CD4-positive, alpha-beta T cell treated with Interleukin-4 for 1 hour (primary cell): Measurements from ENCODE around the gene ZNF316.

Source experiments
- DNase-seq, 2 donors: peaks; one replicate each; pipeline ENCODE4 v3.0.0-alpha.2; 2020 to 2022

ZNF316 gene

GRCh38 chr7:6636741-6637543 lies at the start of gene ZNF316:
Gene ZNF316 (plus strand): TSS chr7:6637318. CDS start chr7:6642410, 5,092 bp downstream.
- peak; percentile 50 to 62 for DNase-seq

- no peak for DNase-seq
These were observed 48.6 kb upstream of the ZNF316 start for GRCh38 chr7:6588566-6588965.

GRCh38 chr7:6589151-6589828 lies 47.8 kb upstream of the ZNF316 start:
- no peak for DNase-seq

- peak; percentile 78 to 85 for DNase-seq
These were observed 47.1 kb upstream of the ZNF316 start, which contains the start of gene INTS15 for GRCh38 chr7:6589829-6590644. Gene INTS15 (plus strand): TSS chr7:6590021. CDS start chr7:6590284, 263 bp downstream.

DNA sequence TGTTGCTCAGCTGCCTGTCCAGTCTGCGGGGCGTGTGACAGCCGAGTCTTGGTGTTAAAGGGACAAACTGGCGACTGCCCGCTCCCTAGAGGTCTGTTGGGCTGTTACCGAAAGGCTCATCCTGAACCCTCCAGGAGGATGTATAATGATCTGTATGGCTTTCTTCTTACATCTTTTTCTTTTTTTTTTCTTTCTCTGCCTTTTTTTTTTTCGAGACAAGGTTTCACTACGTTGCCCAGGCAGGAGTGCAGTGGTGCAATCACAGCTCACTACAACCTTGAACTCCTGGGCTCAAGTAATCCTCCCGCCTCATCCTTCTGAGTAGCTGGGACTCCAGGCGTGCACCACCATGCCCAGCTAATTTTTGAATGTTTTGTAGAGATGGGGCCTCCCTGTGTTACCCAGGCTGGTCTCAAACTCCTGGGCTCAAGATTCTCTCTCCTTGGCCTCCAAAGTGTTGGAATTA lies 46.4 kb upstream of the ZNF316 start:
- no peak for DNase-seq

DNA sequence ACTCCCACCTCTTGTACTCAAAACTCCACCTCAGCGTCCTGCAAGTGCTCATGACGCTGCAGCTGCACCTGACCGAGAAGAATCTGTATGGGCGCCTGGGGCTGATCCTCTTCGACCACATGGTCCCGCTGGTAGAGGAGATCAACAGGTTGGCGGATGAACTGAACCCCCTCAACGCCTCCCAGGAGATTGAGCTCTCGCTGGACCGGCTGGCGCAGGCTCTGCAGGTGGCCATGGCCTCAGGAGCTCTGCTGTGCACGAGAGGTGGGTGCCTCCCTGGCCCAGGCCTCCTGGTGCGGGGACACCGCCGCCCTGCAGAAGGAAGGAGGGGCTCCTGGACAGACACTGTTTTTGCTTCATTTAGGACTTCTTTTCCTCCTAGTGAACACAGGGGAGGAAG lies 37.0 kb upstream of the ZNF316 start:
- no peak for DNase-seq

GRCh38 chr7:6604458-6604857 lies 32.7 kb upstream of the ZNF316 start:
- DNase-seq: no peak

DNA sequence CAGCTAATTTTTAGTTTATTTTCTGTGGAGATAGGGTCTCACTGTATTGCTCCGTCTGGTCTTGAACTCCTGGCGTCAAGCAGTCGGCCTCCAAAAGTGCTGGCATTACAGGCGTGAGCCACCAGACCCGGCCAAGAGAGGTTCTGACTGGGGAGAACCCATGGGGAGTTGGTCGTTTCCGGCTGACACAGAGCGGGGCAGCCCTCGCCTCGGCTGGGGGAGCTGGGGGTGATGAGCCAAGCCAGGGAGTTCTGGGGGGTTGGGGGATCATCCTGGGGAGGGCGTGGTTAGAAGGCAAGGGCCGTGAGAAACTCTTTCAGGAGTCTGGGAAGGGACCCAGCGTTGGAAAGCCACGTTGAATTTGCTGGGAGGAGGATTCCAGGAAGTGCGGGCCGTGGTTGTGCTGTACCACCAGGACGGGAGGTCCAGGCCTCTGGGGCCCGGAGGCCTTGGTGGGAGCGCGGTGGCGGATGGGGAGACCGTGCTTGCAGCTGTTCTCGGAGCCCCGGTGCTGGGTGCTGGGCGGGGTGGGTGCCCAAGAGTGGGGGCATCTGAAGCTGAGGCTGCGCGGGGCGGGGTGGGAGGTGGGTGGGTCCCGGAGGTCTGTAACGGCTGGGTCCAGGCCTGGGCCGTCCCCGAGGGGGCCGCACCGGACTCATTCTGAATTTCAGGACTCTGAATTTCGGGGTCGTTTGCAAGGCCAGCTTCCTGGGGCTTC lies 30.1 kb upstream of the ZNF316 start:
- DNase-seq: no peak

DNA sequence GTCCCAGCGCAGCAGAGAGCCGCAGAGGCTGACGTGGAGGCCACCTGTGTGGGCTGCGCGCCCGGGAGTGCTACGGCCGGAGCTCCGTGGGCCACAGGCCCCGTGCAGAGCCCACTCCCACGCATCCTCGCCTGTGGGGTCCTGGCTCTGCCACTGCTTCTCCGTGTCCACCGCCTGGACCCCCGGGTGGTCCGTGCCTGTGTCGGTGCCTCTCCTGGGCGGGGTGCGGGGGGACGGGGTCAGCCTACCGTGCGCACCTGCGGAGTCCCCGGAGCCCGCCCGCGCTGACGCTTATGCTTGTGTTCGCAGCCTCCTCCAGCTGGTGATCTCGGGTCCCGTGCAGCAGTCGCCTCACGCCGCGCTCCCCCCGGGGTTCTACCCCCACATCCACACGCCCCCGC lies 29.5 kb upstream of the ZNF316 start:
- no peak for DNase-seq

- no peak for DNase-seq
These were observed 29.0 kb upstream of the ZNF316 start for GRCh38 chr7:6608081-6608480.

DNA sequence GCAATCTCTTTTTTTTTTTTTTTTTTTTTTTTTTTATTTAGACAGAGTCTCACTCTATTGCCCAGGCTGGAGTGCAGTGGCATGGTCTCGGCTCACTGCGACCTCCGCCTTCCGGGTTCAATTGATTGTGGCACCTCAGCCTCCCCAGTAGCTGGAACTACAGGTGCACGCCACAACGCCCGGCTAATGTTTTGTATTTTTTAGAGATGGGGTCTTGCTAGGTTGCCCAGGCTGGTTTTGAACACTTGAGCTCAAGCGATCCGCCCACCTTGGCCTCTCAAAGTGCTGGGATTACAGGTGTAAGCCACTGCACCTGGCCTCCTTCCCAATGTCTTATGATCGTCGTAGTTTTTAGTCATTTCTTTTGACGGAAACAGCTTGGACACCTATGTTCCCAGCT lies 28.3 kb upstream of the ZNF316 start:
- no peak for DNase-seq

- no peak for DNase-seq
These were observed 24.3 kb upstream of the ZNF316 start for GRCh38 chr7:6612819-6613218.

DNA sequence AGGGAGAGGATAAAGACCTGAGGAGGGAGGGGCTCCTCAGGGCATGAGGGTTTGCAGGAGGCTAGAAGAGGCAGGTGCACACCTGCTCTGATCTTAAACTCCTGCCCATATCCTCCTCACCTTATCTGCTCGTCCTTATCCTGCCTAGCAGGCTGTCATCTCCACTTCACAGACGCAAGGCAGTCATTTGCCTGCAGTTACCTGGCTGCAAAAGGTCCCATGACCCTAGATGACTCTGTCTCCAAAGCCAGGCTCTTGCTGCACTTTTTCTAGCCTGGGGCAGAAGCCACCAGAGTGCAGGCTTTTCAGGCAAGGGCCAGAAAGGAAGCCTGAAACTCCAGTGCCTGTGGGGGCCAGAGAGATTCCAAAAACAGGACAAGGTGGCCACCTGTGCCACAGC lies 23.4 kb upstream of the ZNF316 start:
- DNase-seq: no peak

GRCh38 chr7:6614953-6615722 lies 22.0 kb upstream of the ZNF316 start, which contains the start of gene ZNF853:
Gene ZNF853 (plus strand): TSS chr7:6615610. CDS start chr7:6616175, 565 bp downstream.
- DNase-seq: no peak

DNA sequence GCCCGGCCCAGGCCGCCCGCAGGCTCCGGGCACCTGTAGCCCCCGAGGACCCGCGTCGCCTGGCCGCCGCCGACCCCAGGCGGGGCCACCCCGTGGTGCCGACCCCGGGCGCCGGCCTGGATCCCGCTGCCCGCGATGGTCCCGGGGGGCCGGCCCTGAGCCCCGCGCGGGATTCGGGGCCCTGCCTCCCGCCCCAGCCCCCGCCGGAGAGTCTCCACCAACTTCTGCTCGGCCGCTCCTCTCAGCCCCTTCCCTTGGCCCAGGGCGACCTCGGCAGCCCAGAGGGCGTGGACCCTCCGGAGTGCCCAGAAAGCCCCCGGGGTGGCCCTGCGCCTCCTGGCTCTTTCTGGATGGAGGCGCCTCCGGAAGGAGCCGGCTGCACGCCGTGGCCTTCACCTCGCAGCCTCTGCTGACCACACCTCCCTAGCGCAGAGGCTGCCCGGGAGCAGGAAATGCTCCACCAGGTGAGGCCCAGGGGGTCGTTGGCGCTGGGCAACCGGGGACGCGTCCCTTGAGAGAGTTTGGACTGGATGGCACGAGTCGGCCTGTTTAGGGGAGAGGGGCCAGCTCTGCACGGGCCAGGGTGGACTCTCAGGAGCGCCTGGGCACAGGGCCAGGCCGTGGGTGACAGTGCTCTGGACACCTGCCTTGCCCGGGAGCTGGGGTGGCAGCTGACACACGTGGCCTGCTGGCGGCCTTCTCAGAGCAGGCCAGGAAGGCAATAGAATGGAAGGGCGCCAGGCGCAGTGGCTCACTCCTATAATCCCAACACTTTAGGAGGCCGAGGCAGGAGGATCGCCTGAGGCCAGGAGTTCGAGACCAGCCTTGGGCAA lies 21.2 kb upstream of the ZNF316 start:
- DNase-seq: no peak

- DNase-seq: no peak
These were observed 20.1 kb upstream of the ZNF316 start for GRCh38 chr7:6616854-6617643.

- DNase-seq: no peak
These were observed 18.5 kb upstream of the ZNF316 start for GRCh38 chr7:6618621-6619020.

DNA sequence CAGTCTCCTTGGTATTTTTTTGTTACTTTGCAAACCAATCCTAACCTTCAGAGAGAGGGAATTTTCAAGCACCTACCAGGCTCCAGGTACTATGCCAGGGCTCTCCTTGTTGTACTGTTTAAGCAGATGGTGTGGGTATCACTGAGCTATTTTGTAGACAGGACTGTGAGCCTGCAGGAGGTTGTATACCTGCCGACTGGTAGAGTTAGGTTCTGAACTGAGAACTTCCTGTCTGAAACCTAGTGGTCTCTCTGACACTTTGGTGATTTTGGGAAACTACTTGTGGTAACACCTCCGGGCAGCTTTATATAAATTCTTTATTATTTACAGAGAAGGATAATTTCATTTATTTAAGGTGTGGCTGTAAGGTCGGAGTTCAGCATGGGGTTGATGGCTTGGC lies 17.2 kb upstream of the ZNF316 start:
- DNase-seq: no peak

DNA sequence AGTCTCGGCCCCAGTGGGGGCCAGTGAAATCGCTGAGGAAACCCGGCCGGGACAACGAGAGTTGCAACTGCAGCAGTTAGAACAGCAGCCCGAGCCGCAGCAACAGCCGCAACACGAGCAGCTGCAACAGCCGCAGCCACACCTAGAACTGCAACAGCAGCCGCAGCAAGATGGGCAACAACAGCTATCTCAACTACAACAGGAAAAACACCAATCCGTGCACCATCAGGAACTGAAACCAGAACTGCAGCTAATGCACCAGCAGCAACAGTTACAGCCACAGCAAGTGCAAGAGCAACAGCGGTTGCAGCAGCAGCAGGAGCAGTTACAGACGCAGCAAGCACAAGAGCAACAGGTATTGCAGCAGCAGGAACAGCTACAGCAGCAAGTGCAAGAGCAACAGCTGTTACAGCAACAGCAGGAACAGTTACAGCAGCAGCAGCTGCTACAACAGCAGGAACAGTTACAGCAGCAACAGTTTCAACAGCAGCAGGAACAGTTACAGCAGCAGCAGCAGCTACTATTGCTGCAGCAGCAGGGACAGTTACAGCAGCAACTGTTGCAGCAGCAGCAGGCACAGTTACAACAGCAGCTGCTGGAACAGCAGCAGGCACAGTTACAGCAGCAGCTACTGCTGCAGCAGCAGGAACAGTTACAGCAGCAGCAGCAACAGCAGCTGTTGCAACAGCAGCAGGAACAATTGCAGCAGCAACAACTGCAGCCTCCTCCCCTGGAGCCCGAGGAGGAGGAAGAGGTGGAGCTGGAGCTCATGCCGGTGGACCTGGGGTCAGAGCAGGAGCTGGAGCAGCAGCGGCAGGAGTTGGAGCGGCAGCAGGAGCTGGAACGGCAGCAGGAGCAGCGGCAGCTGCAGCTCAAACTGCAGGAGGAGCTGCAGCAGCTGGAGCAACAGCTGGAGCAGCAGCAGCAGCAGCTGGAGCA lies 15.7 kb upstream of the ZNF316 start:
- no peak for DNase-seq
